Measurements from ENCODE around the gene NDC1. TPM values are rescaled to one million over a fixed set of nuclear protein-coding genes. Genes with fewer than 3 reads are reported as not detected.
"Not testable (repeated sequence)": the region's sequence is repeated elsewhere in the genome, so short reads cannot be mapped to it uniquely, and the experiment has no call there.

The NDC1 gene
- 7.0 to 9.7 TPM (median 8.6 TPM) in 3 replicates for total RNA-seq
- long read RNA-seq, full-length matches to known transcripts = 6 of 8 reads
- long read RNA-seq, partial matches to known transcripts = 1 of 8 reads
- long read RNA-seq, other reads (novel, unspliced or antisense) = 1 of 8 reads

GRCh38 chr1:53837924-53838653 is at the start of gene NDC1:
Gene NDC1, minus strand, starts transcription at chr1:53838296. Its CDS starts 35 bp downstream, at chr1:53838261.
- H3K27me3 Mint-ChIP-seq (ENCODE audit: low read depth) = no peaks in the 10 kb centered on the region
- peak within 1 kb of the TSS; percentile 94 for H3K27ac Mint-ChIP-seq (ENCODE audit: unreplicated experiment)
- TF ChIP-seq, protein P1, sequence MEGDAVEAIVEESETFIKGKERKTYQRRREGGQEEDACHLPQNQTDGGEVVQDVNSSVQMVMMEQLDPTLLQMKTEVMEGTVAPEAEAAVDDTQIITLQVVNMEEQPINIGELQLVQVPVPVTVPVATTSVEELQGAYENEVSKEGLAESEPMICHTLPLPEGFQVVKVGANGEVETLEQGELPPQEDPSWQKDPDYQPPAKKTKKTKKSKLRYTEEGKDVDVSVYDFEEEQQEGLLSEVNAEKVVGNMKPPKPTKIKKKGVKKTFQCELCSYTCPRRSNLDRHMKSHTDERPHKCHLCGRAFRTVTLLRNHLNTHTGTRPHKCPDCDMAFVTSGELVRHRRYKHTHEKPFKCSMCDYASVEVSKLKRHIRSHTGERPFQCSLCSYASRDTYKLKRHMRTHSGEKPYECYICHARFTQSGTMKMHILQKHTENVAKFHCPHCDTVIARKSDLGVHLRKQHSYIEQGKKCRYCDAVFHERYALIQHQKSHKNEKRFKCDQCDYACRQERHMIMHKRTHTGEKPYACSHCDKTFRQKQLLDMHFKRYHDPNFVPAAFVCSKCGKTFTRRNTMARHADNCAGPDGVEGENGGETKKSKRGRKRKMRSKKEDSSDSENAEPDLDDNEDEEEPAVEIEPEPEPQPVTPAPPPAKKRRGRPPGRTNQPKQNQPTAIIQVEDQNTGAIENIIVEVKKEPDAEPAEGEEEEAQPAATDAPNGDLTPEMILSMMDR (IDR thresholded peaks at IDR 0.05) = peak; percentile 69
- DNase-seq (ENCODE audit: low spot score) = peak; percentile 95
- H3K9me3 Mint-ChIP-seq (ENCODE audit: low read depth) = peaks cover 11% of the 10 kb centered on the region
- peak within 1 kb of the TSS; percentile 97 for H3K4me3 Mint-ChIP-seq (ENCODE audit: unreplicated experiment)
- peaks cover 28% of the 10 kb centered on the region for H3K4me1 Mint-ChIP-seq (ENCODE audit: low read depth)
- H3K36me3 Mint-ChIP-seq (ENCODE audit: low read depth) = peaks cover 2% of the 10 kb centered on the region

GRCh38 chr1:53883600-53883999 is 45.5 kb upstream of the NDC1 start:
- not testable (repeated sequence) for H3K4me1 Mint-ChIP-seq (ENCODE audit: low read depth)

DNA sequence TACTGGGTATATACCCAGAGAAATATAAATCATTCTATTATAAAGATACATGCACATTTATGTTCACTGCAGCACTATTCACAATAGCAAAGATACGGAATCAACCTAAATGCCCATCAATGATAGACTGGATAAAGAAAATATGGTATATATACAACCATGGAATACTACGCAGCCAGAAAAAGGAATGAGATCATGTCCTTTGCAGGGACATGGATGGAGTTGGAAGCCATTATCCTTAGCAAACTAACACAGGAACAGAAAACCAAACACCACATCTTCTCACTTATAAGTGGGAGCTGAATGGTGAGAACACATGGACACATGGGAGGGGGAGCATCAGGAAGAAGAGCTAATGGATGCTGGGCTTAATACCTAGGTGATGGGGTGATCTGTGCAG is 43.8 kb upstream of the NDC1 start:
- not testable (repeated sequence) for DNase-seq (ENCODE audit: low spot score); H3K4me1 Mint-ChIP-seq (ENCODE audit: low read depth); H3K9me3 Mint-ChIP-seq (ENCODE audit: low read depth); H3K27ac Mint-ChIP-seq (ENCODE audit: unreplicated experiment); H3K27me3 Mint-ChIP-seq (ENCODE audit: low read depth); H3K4me3 Mint-ChIP-seq (ENCODE audit: unreplicated experiment)
- peaks cover 16% of the 10 kb centered on the region for H3K36me3 Mint-ChIP-seq (ENCODE audit: low read depth)

More at GRCh38 chr1:53883600-53883999, 45.5 kb upstream of the NDC1 start:
- not testable (repeated sequence) for H3K27ac Mint-ChIP-seq (ENCODE audit: unreplicated experiment); H3K9me3 Mint-ChIP-seq (ENCODE audit: low read depth); H3K4me3 Mint-ChIP-seq (ENCODE audit: unreplicated experiment); DNase-seq (ENCODE audit: low spot score); H3K27me3 Mint-ChIP-seq (ENCODE audit: low read depth)
- peaks cover 14% of the 10 kb centered on the region for H3K36me3 Mint-ChIP-seq (ENCODE audit: low read depth)

- Mint-ChIP-seq H3K4me1 (ENCODE audit: low read depth) (no peaks in the 10 kb centered on the region), H3K4me3 (ENCODE audit: unreplicated experiment) (no peak overlapping the region), H3K27me3 (ENCODE audit: low read depth) (no peaks in the 10 kb centered on the region), H3K27ac (ENCODE audit: unreplicated experiment) (no peak overlapping the region), H3K36me3 (ENCODE audit: low read depth) (peaks cover 25% of the 10 kb centered on the region), H3K9me3 (ENCODE audit: low read depth) (peaks cover 3% of the 10 kb centered on the region)
- TF ChIP-seq, protein P1 (IDR thresholded peaks at IDR 0.05) = peak; percentile 89
- DNase-seq (ENCODE audit: low spot score) = no peak
Observed at GRCh38 chr1:53878492-53879105, 40.5 kb upstream of the NDC1 start.

DNA sequence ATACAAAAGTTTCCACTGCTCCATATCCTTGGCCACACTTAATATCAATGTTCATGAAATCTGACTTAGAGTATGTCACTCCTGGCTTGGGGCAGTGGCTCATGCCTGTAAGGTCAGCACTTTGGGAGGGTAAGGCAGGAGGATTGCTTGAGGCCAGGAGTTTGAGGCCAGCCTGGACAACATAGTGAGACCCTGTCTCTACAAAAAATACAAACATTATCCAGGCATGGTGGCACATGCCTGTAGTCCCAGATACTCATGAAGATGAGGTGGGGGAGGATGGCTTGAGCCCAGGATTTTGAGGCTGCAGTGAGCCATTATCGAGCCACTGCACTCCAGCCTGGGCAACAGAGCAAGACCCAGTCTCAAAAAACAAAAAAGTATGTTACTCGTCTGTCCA is 37.1 kb upstream of the NDC1 start:
- not testable (repeated sequence) for DNase-seq (ENCODE audit: low spot score); H3K27ac Mint-ChIP-seq (ENCODE audit: unreplicated experiment)

DNA sequence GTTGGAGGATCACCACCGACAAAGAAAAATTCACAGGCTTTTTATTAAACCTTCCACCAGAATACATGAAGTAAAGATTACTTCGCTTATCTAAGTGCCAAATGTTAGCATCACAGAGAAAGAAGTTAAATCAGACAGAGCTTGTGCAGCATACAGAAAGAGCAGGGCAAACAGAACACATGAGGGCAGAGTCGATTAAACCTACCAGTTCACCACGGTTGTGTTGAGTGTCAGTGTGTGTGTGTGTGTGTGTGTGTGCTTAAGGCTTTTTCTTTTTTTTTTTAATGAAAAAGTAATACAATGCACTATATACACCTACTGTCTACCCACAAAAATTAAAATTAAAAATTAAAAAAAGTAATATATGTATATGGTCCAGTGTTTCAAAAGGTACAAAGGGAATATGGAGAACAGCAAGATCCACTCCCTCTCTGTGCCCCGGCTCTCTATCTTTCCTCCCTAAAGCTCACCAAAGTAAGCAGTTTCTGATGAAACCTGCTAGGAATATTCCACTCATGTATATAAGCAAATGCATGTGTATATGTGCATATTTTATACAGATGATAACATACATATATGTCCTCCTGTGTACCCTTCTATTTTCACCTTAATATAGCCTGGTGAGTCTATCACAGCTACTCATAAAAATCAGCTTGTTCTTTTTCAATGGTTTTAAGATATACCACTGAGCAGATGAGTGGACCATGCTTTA is 33.8 kb upstream of the NDC1 start:
- no peak for DNase-seq (ENCODE audit: low spot score)
- H3K9me3 Mint-ChIP-seq (ENCODE audit: low read depth) = no peaks in the 10 kb centered on the region
- no peaks in the 10 kb centered on the region for H3K27me3 Mint-ChIP-seq (ENCODE audit: low read depth)
- no peaks in the 10 kb centered on the region for H3K4me1 Mint-ChIP-seq (ENCODE audit: low read depth)
- no peak overlapping the region for H3K27ac Mint-ChIP-seq (ENCODE audit: unreplicated experiment)
- no peak overlapping the region for H3K4me3 Mint-ChIP-seq (ENCODE audit: unreplicated experiment)
- TF ChIP-seq, protein P1 (IDR thresholded peaks at IDR 0.05) = no peak
- H3K36me3 Mint-ChIP-seq (ENCODE audit: low read depth) = peaks cover 24% of the 10 kb centered on the region

More for the DNA sequence above, 37.1 kb upstream of the NDC1 start:
- not testable (repeated sequence) for H3K9me3 Mint-ChIP-seq (ENCODE audit: low read depth); H3K27me3 Mint-ChIP-seq (ENCODE audit: low read depth); H3K4me3 Mint-ChIP-seq (ENCODE audit: unreplicated experiment); H3K4me1 Mint-ChIP-seq (ENCODE audit: low read depth)
- H3K36me3 Mint-ChIP-seq (ENCODE audit: low read depth) = peaks cover 21% of the 10 kb centered on the region
